Measurements from ENCODE around the gene CFAP54. TPM values are rescaled to one million over a fixed set of nuclear protein-coding genes. Genes with fewer than 3 reads are reported as not detected.

The CFAP54 gene
- total RNA-seq, 1 experiment from 2014 or later, result 0.09 TPM

DNA sequence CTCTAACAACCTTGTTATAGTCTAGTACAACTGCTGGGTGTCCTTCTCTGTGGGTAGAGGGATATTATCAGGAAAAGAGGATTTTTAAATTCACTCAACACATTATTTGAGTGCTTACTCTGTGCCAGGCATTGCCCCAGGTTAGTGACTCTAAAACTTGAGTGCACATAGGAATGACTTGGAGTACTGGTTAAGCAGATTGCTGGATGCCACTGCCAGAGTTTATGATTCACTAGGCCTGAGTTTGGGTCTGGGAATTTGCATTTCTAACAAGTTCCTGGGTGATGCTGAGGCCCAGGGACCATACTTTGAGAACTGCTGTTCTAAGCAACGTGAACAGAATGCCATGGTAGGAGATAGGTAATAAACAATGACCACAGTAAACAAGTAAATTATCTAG lies 96.6 kb downstream of the CFAP54 start (continued):
- TF ChIP-seq, protein P1, sequence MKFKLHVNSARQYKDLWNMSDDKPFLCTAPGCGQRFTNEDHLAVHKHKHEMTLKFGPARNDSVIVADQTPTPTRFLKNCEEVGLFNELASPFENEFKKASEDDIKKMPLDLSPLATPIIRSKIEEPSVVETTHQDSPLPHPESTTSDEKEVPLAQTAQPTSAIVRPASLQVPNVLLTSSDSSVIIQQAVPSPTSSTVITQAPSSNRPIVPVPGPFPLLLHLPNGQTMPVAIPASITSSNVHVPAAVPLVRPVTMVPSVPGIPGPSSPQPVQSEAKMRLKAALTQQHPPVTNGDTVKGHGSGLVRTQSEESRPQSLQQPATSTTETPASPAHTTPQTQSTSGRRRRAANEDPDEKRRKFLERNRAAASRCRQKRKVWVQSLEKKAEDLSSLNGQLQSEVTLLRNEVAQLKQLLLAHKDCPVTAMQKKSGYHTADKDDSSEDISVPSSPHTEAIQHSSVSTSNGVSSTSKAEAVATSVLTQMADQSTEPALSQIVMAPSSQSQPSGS (CRISPR knock-in tag; IDR thresholded peaks at IDR 0.05; ENCODE audit: borderline replicate concordance, low read depth), result no peak
- TF ChIP-seq NFATC4 (CRISPR knock-in tag; IDR thresholded peaks at IDR 0.05), result no peak
- TF ChIP-seq, protein P2, sequence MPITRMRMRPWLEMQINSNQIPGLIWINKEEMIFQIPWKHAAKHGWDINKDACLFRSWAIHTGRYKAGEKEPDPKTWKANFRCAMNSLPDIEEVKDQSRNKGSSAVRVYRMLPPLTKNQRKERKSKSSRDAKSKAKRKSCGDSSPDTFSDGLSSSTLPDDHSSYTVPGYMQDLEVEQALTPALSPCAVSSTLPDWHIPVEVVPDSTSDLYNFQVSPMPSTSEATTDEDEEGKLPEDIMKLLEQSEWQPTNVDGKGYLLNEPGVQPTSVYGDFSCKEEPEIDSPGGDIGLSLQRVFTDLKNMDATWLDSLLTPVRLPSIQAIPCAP (CRISPR knock-in tag; IDR thresholded peaks at IDR 0.05), result no peak

DNA sequence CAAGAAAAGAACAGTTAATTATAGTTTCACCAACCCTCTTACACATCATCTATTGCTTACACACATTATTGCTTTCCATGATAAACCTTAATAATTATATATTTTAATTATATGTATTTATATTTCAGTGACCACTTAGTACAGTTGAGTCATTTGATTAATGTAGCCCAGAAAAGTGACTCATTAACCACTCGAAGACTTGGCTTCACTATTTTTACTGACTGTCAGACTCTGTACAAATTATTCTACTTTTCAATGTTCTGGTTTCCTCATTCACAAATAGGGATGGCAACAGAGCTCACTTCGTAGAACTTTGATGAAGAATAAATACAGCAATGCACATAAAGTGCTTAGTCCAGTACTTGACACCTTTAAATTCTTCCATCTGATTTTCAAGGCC lies 98.3 kb downstream of the CFAP54 start:
- ATAC-seq, result no peak
- H3K4me1 Mint-ChIP-seq, result peaks cover 6% of the 10 kb centered on the region; the same call in 1 of the 2 replicates
- CTCF ChIA-PET, result no interaction called here
- peaks cover 8% of the 10 kb centered on the region for H3K9me3 Mint-ChIP-seq
- H3K4me3 Mint-ChIP-seq, result no peak overlapping the region
- TF ChIP-seq, protein P3, sequence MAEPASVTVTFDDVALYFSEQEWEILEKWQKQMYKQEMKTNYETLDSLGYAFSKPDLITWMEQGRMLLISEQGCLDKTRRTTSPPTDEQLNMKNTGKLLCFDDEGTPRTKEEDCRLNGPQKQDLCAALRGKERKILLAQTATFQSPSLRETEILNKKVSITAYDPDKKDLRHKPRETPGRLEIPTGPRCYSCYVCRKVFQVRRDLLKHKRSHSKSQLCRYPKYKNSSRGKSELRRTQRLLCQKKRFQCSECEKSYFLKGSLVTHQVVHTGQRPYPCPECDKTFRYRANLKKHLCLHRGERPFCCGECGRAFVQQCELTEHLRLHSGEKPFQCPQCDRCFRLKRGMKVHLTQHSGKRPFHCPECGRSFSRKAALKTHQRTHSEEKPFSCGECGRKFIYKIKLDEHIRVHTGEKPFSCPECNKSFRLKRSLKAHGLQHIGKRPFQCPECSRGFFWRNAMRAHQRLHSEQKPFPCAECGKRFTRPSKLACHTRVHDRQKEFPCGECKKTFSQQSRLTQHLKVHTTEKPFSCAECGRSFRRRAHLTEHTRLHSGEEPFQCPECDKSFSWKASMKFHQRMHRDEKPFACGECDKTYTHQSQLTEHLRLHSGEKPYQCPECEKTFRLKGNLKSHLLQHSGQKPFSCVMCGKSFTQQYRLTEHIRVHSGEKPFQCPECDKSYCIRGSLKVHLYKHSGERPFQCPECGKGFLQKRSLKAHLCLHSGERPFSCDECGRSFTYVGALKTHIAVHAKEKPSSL (CRISPR knock-in tag; conservative IDR thresholded peaks at IDR 0.05), result no peak
- TF ChIP-seq MXD4 (CRISPR knock-in tag; IDR thresholded peaks at IDR 0.05; ENCODE audit: borderline replicate concordance) (no peak), SMAD4 (CRISPR knock-in tag; IDR thresholded peaks at IDR 0.05) (no peak), NFYB (CRISPR knock-in tag; conservative IDR thresholded peaks at IDR 0.05; ENCODE audit: low read depth) (no peak), FOXP1 (CRISPR knock-in tag; IDR thresholded peaks at IDR 0.05; ENCODE audit: borderline replicate concordance) (no peak)
- TF ChIP-seq, protein P4, sequence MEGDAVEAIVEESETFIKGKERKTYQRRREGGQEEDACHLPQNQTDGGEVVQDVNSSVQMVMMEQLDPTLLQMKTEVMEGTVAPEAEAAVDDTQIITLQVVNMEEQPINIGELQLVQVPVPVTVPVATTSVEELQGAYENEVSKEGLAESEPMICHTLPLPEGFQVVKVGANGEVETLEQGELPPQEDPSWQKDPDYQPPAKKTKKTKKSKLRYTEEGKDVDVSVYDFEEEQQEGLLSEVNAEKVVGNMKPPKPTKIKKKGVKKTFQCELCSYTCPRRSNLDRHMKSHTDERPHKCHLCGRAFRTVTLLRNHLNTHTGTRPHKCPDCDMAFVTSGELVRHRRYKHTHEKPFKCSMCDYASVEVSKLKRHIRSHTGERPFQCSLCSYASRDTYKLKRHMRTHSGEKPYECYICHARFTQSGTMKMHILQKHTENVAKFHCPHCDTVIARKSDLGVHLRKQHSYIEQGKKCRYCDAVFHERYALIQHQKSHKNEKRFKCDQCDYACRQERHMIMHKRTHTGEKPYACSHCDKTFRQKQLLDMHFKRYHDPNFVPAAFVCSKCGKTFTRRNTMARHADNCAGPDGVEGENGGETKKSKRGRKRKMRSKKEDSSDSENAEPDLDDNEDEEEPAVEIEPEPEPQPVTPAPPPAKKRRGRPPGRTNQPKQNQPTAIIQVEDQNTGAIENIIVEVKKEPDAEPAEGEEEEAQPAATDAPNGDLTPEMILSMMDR (IDR thresholded peaks at IDR 0.05), result no peak
- H3K36me3 Mint-ChIP-seq, result no peaks in the 10 kb centered on the region
- POLR2A ChIA-PET, result no interaction called here
- 0 out of 2 replicates have a peak, but pooled peaks cover 3% of the 10 kb centered on the region for H3K27me3 Mint-ChIP-seq (ENCODE audit: low read depth)
- no peak for DNase-seq (ENCODE audit: low spot score)
- H3K27ac Mint-ChIP-seq, result no peak overlapping the region

DNA sequence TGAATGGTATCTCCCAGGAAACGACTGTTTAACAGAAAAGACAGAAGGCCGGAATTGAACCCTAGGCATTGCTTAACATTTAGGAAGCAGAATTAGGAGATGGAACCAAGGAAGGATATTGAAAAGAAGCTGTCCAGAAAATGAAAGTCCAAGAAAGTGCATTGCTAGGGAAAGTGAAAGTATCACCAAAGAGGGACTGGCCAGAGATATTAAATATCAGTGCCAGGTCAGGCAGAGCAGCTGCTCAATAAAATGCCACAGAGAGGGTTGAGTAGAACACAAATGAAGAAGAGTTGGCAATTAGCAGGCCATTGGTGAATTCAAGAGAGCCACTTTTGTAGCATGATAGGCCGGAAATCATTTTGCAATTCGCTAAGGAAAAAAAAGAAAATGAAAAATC lies 101.6 kb downstream of the CFAP54 start:
- Mint-ChIP-seq H3K4me1 (peaks cover 6% of the 10 kb centered on the region; the same call in 1 of the 2 replicates), H3K4me3 (no peak overlapping the region), H3K27me3 (ENCODE audit: low read depth) (0 out of 2 replicates have a peak, but pooled peaks cover 3% of the 10 kb centered on the region), H3K9me3 (peaks cover 8% of the 10 kb centered on the region), H3K36me3 (no peaks in the 10 kb centered on the region), H3K27ac (no peak overlapping the region)
- DNase-seq (ENCODE audit: low spot score) (no peak), ATAC-seq (no peak)
- TF ChIP-seq, protein P5, sequence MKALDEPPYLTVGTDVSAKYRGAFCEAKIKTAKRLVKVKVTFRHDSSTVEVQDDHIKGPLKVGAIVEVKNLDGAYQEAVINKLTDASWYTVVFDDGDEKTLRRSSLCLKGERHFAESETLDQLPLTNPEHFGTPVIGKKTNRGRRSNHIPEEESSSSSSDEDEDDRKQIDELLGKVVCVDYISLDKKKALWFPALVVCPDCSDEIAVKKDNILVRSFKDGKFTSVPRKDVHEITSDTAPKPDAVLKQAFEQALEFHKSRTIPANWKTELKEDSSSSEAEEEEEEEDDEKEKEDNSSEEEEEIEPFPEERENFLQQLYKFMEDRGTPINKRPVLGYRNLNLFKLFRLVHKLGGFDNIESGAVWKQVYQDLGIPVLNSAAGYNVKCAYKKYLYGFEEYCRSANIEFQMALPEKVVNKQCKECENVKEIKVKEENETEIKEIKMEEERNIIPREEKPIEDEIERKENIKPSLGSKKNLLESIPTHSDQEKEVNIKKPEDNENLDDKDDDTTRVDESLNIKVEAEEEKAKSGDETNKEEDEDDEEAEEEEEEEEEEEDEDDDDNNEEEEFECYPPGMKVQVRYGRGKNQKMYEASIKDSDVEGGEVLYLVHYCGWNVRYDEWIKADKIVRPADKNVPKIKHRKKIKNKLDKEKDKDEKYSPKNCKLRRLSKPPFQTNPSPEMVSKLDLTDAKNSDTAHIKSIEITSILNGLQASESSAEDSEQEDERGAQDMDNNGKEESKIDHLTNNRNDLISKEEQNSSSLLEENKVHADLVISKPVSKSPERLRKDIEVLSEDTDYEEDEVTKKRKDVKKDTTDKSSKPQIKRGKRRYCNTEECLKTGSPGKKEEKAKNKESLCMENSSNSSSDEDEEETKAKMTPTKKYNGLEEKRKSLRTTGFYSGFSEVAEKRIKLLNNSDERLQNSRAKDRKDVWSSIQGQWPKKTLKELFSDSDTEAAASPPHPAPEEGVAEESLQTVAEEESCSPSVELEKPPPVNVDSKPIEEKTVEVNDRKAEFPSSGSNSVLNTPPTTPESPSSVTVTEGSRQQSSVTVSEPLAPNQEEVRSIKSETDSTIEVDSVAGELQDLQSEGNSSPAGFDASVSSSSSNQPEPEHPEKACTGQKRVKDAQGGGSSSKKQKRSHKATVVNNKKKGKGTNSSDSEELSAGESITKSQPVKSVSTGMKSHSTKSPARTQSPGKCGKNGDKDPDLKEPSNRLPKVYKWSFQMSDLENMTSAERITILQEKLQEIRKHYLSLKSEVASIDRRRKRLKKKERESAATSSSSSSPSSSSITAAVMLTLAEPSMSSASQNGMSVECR (CRISPR knock-in tag; IDR thresholded peaks at IDR 0.05; ENCODE audit: borderline replicate concordance), result no peak
- TF ChIP-seq, protein P2 (CRISPR knock-in tag; IDR thresholded peaks at IDR 0.05), result no peak
- TF ChIP-seq, protein P6, sequence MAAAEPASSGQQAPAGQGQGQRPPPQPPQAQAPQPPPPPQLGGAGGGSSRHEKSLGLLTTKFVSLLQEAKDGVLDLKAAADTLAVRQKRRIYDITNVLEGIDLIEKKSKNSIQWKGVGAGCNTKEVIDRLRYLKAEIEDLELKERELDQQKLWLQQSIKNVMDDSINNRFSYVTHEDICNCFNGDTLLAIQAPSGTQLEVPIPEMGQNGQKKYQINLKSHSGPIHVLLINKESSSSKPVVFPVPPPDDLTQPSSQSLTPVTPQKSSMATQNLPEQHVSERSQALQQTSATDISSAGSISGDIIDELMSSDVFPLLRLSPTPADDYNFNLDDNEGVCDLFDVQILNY (CRISPR knock-in tag; IDR thresholded peaks at IDR 0.05), result no peak
- TF ChIP-seq, protein P7, sequence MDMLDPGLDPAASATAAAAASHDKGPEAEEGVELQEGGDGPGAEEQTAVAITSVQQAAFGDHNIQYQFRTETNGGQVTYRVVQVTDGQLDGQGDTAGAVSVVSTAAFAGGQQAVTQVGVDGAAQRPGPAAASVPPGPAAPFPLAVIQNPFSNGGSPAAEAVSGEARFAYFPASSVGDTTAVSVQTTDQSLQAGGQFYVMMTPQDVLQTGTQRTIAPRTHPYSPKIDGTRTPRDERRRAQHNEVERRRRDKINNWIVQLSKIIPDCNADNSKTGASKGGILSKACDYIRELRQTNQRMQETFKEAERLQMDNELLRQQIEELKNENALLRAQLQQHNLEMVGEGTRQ (CRISPR knock-in tag; IDR thresholded peaks at IDR 0.05), result no peak
- TF ChIP-seq, protein P8, sequence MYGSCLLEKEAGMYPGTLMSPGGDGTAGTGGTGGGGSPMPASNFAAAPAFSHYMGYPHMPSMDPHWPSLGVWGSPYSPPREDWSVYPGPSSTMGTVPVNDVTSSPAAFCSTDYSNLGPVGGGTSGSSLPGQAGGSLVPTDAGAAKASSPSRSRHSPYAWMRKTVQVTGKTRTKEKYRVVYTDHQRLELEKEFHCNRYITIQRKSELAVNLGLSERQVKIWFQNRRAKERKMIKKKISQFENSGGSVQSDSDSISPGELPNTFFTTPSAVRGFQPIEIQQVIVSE (CRISPR knock-in tag; IDR thresholded peaks at IDR 0.05; ENCODE audit: borderline replicate concordance), result no peak
- TF ChIP-seq, protein P9, sequence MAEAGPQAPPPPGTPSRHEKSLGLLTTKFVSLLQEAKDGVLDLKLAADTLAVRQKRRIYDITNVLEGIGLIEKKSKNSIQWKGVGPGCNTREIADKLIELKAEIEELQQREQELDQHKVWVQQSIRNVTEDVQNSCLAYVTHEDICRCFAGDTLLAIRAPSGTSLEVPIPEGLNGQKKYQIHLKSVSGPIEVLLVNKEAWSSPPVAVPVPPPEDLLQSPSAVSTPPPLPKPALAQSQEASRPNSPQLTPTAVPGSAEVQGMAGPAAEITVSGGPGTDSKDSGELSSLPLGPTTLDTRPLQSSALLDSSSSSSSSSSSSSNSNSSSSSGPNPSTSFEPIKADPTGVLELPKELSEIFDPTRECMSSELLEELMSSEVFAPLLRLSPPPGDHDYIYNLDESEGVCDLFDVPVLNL (CRISPR knock-in tag; IDR thresholded peaks at IDR 0.05; ENCODE audit: borderline replicate concordance, low read depth), result no peak
- TF ChIP-seq ZNF121 (CRISPR knock-in tag; IDR thresholded peaks at IDR 0.05), result no peak
- ChIA-PET POLR2A (interaction anchor here (0.6 to 0.7 kb wide), 2 partner anchors 1020 to 1831 kb away, joined by 3 to 6 read pairs; no protein-coding TSS in a partner anchor), CTCF (no interaction called here)
